ENCODE results near the gene PRR30.

DNA sequence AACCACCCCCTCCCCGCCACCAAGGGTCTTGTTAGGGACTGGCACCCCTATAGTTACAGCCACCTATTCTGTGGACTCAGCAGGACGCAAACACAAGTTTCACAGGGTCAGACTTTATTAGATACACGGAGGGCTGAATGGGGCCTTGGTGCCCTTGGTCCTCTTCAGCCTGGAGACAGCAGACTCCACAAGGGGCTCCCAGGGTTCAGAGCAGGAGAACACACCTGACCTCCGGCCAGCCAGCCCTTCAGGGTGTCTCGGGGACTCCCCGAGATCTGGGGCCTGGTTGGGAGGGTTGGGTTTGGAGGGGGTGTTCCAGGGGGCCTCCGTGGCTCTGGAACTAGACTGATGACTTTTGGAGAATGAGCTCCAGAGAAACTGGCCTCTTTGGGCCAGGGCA lies 2.5 kb downstream of the PRR30 start:
- TF ChIP-seq, protein P1, sequence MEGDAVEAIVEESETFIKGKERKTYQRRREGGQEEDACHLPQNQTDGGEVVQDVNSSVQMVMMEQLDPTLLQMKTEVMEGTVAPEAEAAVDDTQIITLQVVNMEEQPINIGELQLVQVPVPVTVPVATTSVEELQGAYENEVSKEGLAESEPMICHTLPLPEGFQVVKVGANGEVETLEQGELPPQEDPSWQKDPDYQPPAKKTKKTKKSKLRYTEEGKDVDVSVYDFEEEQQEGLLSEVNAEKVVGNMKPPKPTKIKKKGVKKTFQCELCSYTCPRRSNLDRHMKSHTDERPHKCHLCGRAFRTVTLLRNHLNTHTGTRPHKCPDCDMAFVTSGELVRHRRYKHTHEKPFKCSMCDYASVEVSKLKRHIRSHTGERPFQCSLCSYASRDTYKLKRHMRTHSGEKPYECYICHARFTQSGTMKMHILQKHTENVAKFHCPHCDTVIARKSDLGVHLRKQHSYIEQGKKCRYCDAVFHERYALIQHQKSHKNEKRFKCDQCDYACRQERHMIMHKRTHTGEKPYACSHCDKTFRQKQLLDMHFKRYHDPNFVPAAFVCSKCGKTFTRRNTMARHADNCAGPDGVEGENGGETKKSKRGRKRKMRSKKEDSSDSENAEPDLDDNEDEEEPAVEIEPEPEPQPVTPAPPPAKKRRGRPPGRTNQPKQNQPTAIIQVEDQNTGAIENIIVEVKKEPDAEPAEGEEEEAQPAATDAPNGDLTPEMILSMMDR (IDR thresholded peaks at IDR 0.05; ENCODE audit: extremely low read depth in 1 of 2, insufficient read depth in 1 of 2, low read depth in 1 of 2, low read length in 2 of 2) = no peak
- TF ChIP-seq, protein P2, sequence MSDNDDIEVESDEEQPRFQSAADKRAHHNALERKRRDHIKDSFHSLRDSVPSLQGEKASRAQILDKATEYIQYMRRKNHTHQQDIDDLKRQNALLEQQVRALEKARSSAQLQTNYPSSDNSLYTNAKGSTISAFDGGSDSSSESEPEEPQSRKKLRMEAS (IDR thresholded peaks at IDR 0.05; ENCODE audit: insufficient read depth, insufficient read length) = no peak

All from endothelial cell of umbilical vein (primary cell).